ENCODE measurements around the gene CABP1. TPM values are rescaled to one million over a fixed set of nuclear protein-coding genes. Genes with fewer than 3 reads are reported as not detected.

The CABP1 gene
- total and polyA plus RNA-seq, 9 of the 15 experiments (the other 6 are each of a cell fraction or from before 2014, with no cell fraction given): not detected

- peak; percentile 25 to 42; a peak in 2 of 4 replicates for TF ChIP-seq SIX5 (IDR thresholded peaks at IDR 0.05; ENCODE audit: borderline replicate concordance in 1 of 2, insufficient read depth in 1 of 2, low read depth in 1 of 2, low read length in 2 of 2)
- peak; percentile 59 for TF ChIP-seq TAF1 (IDR thresholded peaks at IDR 0.05; ENCODE audit: control insufficient read depth, extremely low read depth, insufficient read depth, low read length, severe bottlenecking)
- TF ChIP-seq EGR1 (conservative IDR thresholded peaks at IDR 0.05): no peak
- no peak for TF ChIP-seq ZNF609 (CRISPR knock-in tag; IDR thresholded peaks at IDR 0.05; ENCODE audit: borderline replicate concordance)
- TF ChIP-seq SRSF1 (IDR thresholded peaks at IDR 0.05; ENCODE audit: low read depth, low read length): 0 out of 2 replicates have a peak, but pooled peaks have one; percentile 6
- TF ChIP-seq EWSR1 (IDR thresholded peaks at IDR 0.05; ENCODE audit: borderline replicate concordance, low read depth, partially characterized antibody): no peak
- TF ChIP-seq C11orf30 (IDR thresholded peaks at IDR 0.05; ENCODE audit: low read depth): peak; percentile 83
- peak; percentile 52 for TF ChIP-seq ZFX (CRISPR knock-in tag; IDR thresholded peaks at IDR 0.05)
- TF ChIP-seq ELF4 (CRISPR knock-in tag; IDR thresholded peaks at IDR 0.05): peak; percentile 96
- peak; percentile 46 for TF ChIP-seq FIP1L1 (IDR thresholded peaks at IDR 0.05; ENCODE audit: low read depth, low read length, poor library complexity, severe bottlenecking)
- no peak for TF ChIP-seq PTRF (tag; IDR thresholded peaks at IDR 0.05)
- TF ChIP-seq ZNF780A (CRISPR knock-in tag; IDR thresholded peaks at IDR 0.05): no peak
- peak in 1 of 2 experiments; percentile 52 for TF ChIP-seq E2F6 (IDR thresholded peaks at IDR 0.05; ENCODE audit: borderline replicate concordance in 1 of 2, extremely low read depth in 1 of 2, insufficient read depth in 1 of 2, insufficient read length in 1 of 2, low read depth in 1 of 2, low read length in 1 of 2, poor library complexity in 1 of 2, severe bottlenecking in 1 of 2)
- peak; percentile 78 to 87 for TF ChIP-seq UBTF (IDR thresholded peaks at IDR 0.05; ENCODE audit: borderline replicate concordance in 1 of 2, low read depth in 2 of 2, low read length in 2 of 2)
- no peak for TF ChIP-seq CCAR2 (IDR thresholded peaks at IDR 0.05; ENCODE audit: low read depth, low read length)
- TF ChIP-seq ZNF431 (CRISPR knock-in tag; IDR thresholded peaks at IDR 0.05): no peak
These were observed 46.5 kb downstream of the CABP1 start, which contains the start of gene MLEC (continued) for GRCh38 chr12:120686690-120687577.
